HL-60 (cell line): ENCODE results near the gene DPYD.

ENCODE experiments used
- DNase-seq, 2 experiments: peaks; one replicate each; pipeline ENCODE4 v3.0.0-alpha.2; 2010 to 2020; ENCODE audit warnings: low read depth in 1 of 2, low spot score in 1 of 2
- H3K27ac ChIP-seq: fragments of 250-450 bp; sonication (Bioruptor Pico); replicated peaks from 2 replicates; pipeline ENCODE4 v1.5.1; 2020; ENCODE audit warnings: mild to moderate bottlenecking, moderate library complexity
- H3K27me3 ChIP-seq: fragments of 250-450 bp; sonication (Bioruptor Pico); 2 replicates; pipeline ENCODE4 v1.5.1; 2021; ENCODE audit warnings: mild to moderate bottlenecking, moderate library complexity; ENCODE audit not compliant: insufficient read depth, poor library complexity, severe bottlenecking
- H3K4me3 ChIP-seq: replicated peaks from 2 replicates; pipeline ENCODE4 v1.5.1; 2011; ENCODE audit warnings: mild to moderate bottlenecking, control low read depth, low read length; ENCODE audit not compliant: insufficient read depth
- GABPA ChIP-seq: IDR thresholded peaks from 2 replicates; pipeline ENCODE4 v1.6.1; 2012; ENCODE audit warnings: low read depth
- POLR2AphosphoS5 ChIP-seq: IDR thresholded peaks from 2 replicates; pipeline ENCODE4 v1.6.1; 2012; ENCODE audit warnings: low read depth
- SPI1 ChIP-seq: IDR thresholded peaks from 2 replicates; pipeline ENCODE4 v1.6.1; 2012; ENCODE audit warnings: low read depth, mild to moderate bottlenecking, borderline replicate concordance
- TF ChIP-seq, protein P1 (sequence below): IDR thresholded peaks from 2 replicates; pipeline ENCODE4 v1.6.1; 2012; ENCODE audit warnings: low read depth; ENCODE audit not compliant: insufficient replicate concordance
- TF ChIP-seq, protein P2 (sequence below): IDR thresholded peaks from one replicate; pipeline ENCODE4 v1.5.1; 2011; ENCODE audit warnings: low read length, control low read depth, inconsistent platforms; ENCODE audit not compliant: insufficient read depth

DPYD gene

GRCh38 chr1:97577613-97578012 lies 343.2 kb downstream of the DPYD start:
- TF ChIP-seq, protein P1, sequence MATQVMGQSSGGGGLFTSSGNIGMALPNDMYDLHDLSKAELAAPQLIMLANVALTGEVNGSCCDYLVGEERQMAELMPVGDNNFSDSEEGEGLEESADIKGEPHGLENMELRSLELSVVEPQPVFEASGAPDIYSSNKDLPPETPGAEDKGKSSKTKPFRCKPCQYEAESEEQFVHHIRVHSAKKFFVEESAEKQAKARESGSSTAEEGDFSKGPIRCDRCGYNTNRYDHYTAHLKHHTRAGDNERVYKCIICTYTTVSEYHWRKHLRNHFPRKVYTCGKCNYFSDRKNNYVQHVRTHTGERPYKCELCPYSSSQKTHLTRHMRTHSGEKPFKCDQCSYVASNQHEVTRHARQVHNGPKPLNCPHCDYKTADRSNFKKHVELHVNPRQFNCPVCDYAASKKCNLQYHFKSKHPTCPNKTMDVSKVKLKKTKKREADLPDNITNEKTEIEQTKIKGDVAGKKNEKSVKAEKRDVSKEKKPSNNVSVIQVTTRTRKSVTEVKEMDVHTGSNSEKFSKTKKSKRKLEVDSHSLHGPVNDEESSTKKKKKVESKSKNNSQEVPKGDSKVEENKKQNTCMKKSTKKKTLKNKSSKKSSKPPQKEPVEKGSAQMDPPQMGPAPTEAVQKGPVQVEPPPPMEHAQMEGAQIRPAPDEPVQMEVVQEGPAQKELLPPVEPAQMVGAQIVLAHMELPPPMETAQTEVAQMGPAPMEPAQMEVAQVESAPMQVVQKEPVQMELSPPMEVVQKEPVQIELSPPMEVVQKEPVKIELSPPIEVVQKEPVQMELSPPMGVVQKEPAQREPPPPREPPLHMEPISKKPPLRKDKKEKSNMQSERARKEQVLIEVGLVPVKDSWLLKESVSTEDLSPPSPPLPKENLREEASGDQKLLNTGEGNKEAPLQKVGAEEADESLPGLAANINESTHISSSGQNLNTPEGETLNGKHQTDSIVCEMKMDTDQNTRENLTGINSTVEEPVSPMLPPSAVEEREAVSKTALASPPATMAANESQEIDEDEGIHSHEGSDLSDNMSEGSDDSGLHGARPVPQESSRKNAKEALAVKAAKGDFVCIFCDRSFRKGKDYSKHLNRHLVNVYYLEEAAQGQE: no peak
- TF ChIP-seq POLR2AphosphoS5 (no peak), SPI1 (no peak), GABPA (no peak)
- TF ChIP-seq, protein P2, sequence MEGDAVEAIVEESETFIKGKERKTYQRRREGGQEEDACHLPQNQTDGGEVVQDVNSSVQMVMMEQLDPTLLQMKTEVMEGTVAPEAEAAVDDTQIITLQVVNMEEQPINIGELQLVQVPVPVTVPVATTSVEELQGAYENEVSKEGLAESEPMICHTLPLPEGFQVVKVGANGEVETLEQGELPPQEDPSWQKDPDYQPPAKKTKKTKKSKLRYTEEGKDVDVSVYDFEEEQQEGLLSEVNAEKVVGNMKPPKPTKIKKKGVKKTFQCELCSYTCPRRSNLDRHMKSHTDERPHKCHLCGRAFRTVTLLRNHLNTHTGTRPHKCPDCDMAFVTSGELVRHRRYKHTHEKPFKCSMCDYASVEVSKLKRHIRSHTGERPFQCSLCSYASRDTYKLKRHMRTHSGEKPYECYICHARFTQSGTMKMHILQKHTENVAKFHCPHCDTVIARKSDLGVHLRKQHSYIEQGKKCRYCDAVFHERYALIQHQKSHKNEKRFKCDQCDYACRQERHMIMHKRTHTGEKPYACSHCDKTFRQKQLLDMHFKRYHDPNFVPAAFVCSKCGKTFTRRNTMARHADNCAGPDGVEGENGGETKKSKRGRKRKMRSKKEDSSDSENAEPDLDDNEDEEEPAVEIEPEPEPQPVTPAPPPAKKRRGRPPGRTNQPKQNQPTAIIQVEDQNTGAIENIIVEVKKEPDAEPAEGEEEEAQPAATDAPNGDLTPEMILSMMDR: no peak

GRCh38 chr1:97573553-97573952 lies 347.3 kb downstream of the DPYD start:
- Histone ChIP-seq H3K27ac (no peak overlapping the region), H3K4me3 (no peak overlapping the region), H3K27me3 (no peaks in the 10 kb centered on the region)
- TF ChIP-seq SPI1 (no peak), GABPA (no peak)
- TF ChIP-seq, protein P1: no peak
- DNase-seq: no peak

More at GRCh38 chr1:97577613-97578012, 343.2 kb downstream of the DPYD start:
- DNase-seq: no peak
- no peaks in the 10 kb centered on the region for H3K27me3 ChIP-seq
- no peak overlapping the region for H3K27ac ChIP-seq
- H3K4me3 ChIP-seq: no peak overlapping the region

DNA sequence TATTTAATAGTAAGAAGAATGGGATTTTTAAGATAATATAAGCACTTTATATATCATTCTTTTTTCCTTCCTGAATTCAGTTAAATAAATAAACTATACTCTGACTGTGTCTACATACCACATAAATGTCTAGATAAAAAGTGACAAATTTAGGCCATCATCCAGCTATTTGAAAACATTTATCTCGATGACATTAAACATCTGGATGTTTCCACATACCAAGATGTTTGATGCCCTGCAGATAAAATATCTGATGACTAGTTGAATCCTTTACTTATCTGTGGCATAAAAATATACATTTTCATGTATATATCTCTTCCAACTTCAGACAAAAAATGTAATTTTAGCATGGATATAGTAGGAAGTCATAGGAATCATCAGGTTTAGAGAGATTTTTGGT lies 348.3 kb downstream of the DPYD start:
- no peak for DNase-seq
- H3K27ac ChIP-seq: no peak overlapping the region
- no peaks in the 10 kb centered on the region for H3K27me3 ChIP-seq
- H3K4me3 ChIP-seq: no peak overlapping the region
- no peak for TF ChIP-seq POLR2AphosphoS5
- TF ChIP-seq SPI1: no peak
- TF ChIP-seq, protein P2: no peak

- Histone ChIP-seq H3K27me3 (no peaks in the 10 kb centered on the region), H3K4me3 (no peak overlapping the region)
- TF ChIP-seq, protein P2: no peak
- TF ChIP-seq, protein P1: no peak
Observed at GRCh38 chr1:97571760-97572159, 349.1 kb downstream of the DPYD start.

More at GRCh38 chr1:97571760-97572159, 349.1 kb downstream of the DPYD start:
- no peak overlapping the region for H3K27ac ChIP-seq
- no peak for DNase-seq
